Fibroblast of lung (primary cell): ENCODE measurements around the gene IFT81. TPM values are rescaled to one million over a fixed set of nuclear protein-coding genes. Genes with fewer than 3 reads are reported as not detected.

ENCODE experiments used
- DNase-seq, 2 donors: peaks; one replicate each; pipeline versions ENCODE4 v3.0.0 to v3.0.0-alpha.2; 2010; ENCODE audit warnings: low read depth in 2 of 2
- H2AFZ ChIP-seq: 2 replicates; pipeline ENCODE4 v1.5.1; 2012; ENCODE audit warnings: low read length, control low read depth, inconsistent platforms
- H3K27ac ChIP-seq: 2 replicates; pipeline ENCODE4 v1.5.1; 2011; ENCODE audit warnings: low read length, control low read depth; ENCODE audit not compliant: insufficient read depth
- H3K27me3 ChIP-seq: 2 replicates; pipeline ENCODE4 v1.5.1; 2011; ENCODE audit warnings: mild to moderate bottlenecking, low read length; ENCODE audit not compliant: control insufficient read depth, insufficient read depth
- H3K36me3 ChIP-seq: 2 replicates; pipeline ENCODE4 v1.5.1; 2011; ENCODE audit warnings: low read length; ENCODE audit not compliant: control insufficient read depth, insufficient read depth
- H3K4me1 ChIP-seq: 2 replicates; pipeline ENCODE4 v1.5.1; 2011; ENCODE audit warnings: low read length; ENCODE audit not compliant: control insufficient read depth, insufficient read depth; ENCODE audit errors: extremely low read depth
- H3K4me2 ChIP-seq: 2 replicates; pipeline ENCODE4 v1.5.1; 2011; ENCODE audit warnings: low read length, control low read depth; ENCODE audit not compliant: insufficient read depth; ENCODE audit errors: extremely low read depth
- H3K4me3 ChIP-seq, 4 experiments: fragments of 200-600 bp in 1 of 4; sonication (generic) in 1 of 4; replicated peaks in 1 of 4; 2 replicates each; pipeline ENCODE4 v1.5.1; 2011 to 2016; ENCODE audit warnings: low read length in 4 of 4, low read depth in 3 of 4, mild to moderate bottlenecking in 3 of 4, control low read depth in 2 of 4, inconsistent platforms in 1 of 4, mixed read lengths in 1 of 4; ENCODE audit not compliant: insufficient read depth in 1 of 4; ENCODE audit errors: control extremely low read depth in 1 of 4
- H3K79me2 ChIP-seq: 2 replicates; pipeline ENCODE4 v1.5.1; 2012; ENCODE audit warnings: mild to moderate bottlenecking, low read length, inconsistent platforms; ENCODE audit not compliant: control insufficient read depth, insufficient read depth
- H3K9ac ChIP-seq: 2 replicates; pipeline ENCODE4 v1.5.1; 2011; ENCODE audit warnings: mild to moderate bottlenecking, low read length, control low read depth; ENCODE audit not compliant: insufficient read depth
- H3K9me3 ChIP-seq: 2 replicates; pipeline ENCODE4 v1.5.1; 2012; ENCODE audit warnings: low read depth, low read length; ENCODE audit not compliant: control insufficient read depth, insufficient read depth
- H4K20me1 ChIP-seq: 2 replicates; pipeline ENCODE4 v1.5.1; 2011; ENCODE audit warnings: low read length; ENCODE audit not compliant: control insufficient read depth, insufficient read depth; ENCODE audit errors: extremely low read depth
- EZH2 ChIP-seq: IDR thresholded peaks from 2 replicates; pipeline ENCODE4 v1.5.1; 2012; ENCODE audit warnings: low read length, control low read depth, mild to moderate bottlenecking; ENCODE audit errors: missing control alignments
- polyA plus RNA-seq, 2 donors: library from polyadenylated mRNA; depleted of rRNA in 1 of 2; stranded (reverse) in 1 of 2; unstranded in 1 of 2; fragments of >200 nt; gene quantifications; 2 replicates each; pipeline ENCODE4 v1.2.1, GENCODE V29; 2011 to 2012; ENCODE audit warnings: missing spikeins in 1 of 2
- total RNA-seq: library from RNA; depleted of rRNA; stranded (reverse); fragments of >200 nt; gene quantifications from 2 replicates; pipeline ENCODE4 v1.2.1, GENCODE V29; 2014
- TF ChIP-seq, protein P1 (sequence below), 2 donors: IDR thresholded peaks in 1 of 2; conservative IDR thresholded peaks in 1 of 2; 1 replicate in 1 of 2; 2 replicates in 1 of 2; pipeline ENCODE4 v1.5.1; 2011 to 2012; ENCODE audit warnings: low read length in 2 of 2, control low read depth in 1 of 2, inconsistent platforms in 1 of 2, low read depth in 1 of 2, mild to moderate bottlenecking in 1 of 2

Gene IFT81
- total and polyA plus RNA-seq, 2 donors (not counting 1 experiment from before 2014, with no cell fraction given) = 17.7 to 23.6 TPM

DNA sequence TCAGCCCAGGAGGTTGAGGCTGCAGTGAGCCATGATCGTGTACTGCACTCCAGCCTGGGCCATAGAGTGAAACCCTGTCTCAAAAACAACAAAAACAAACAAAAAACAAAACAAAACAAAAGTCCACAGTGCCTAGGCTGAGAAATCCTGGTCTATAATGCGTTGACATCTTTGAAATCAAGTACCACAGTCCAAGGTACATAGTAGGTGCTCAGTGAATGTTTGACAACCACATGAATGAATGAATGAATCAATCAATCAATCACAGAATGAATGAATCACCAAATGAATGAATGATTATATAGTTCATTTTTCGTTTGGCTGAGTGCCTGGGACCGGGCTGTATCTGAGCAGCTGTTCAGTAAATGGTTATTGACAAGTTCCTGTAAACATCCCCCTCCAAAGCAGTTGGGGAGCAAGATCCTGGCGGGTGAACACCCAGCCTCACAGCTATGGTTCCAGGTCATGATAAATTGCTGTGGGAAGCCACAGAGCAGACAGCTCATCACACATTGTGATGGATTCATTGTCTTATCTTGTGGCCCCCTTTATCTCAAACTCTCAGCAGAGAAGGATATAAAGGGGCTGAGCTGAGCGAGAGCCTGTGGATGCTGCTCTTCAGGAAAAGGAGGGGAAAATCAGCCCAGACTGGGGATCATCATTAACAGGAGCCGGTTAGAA lies 30.4 kb upstream of the IFT81 start:
- TF ChIP-seq, protein P1, sequence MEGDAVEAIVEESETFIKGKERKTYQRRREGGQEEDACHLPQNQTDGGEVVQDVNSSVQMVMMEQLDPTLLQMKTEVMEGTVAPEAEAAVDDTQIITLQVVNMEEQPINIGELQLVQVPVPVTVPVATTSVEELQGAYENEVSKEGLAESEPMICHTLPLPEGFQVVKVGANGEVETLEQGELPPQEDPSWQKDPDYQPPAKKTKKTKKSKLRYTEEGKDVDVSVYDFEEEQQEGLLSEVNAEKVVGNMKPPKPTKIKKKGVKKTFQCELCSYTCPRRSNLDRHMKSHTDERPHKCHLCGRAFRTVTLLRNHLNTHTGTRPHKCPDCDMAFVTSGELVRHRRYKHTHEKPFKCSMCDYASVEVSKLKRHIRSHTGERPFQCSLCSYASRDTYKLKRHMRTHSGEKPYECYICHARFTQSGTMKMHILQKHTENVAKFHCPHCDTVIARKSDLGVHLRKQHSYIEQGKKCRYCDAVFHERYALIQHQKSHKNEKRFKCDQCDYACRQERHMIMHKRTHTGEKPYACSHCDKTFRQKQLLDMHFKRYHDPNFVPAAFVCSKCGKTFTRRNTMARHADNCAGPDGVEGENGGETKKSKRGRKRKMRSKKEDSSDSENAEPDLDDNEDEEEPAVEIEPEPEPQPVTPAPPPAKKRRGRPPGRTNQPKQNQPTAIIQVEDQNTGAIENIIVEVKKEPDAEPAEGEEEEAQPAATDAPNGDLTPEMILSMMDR (conservative IDR thresholded peaks at IDR 0.05 in 1 of 2, IDR thresholded peaks at IDR 0.05 in 1 of 2; ENCODE audit: low read depth in 1 of 2, low read length in 2 of 2) = no peak
- no peak for TF ChIP-seq EZH2
- no peak overlapping the region for H2AFZ ChIP-seq

DNA sequence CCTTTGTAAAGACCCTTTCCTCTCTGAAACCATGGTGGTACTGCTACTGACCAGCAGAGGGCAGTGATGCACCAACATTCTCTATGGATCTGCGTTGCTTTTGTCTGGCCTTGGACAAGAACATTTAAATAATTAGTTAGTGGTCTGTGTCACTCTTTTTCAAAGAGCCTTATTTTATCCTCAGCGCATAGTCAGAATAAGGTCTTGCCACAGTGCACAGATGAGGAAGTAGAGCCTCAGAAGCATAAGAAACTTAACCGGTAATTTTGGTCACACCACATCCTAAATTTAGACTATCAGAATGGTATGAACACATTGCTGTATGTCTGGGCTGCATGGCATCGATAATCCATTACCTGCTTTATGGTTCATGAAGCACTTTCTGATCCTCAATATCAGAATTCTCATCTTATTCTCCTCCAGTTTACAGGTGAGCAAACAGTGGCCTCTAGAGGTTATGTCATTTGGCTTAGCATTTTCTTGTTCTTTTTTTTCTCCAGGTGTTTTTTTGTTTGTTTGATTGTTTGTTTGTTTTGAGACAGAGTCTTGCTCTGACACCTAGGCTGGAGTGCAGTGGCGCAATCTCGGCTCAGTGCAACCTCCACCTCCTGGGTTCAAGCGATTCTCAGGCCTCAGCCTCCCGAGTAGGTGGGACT lies 23.7 kb upstream of the IFT81 start:
- DNase-seq = peak; percentile 62 to 85
- H3K36me3 ChIP-seq = no peaks in the 10 kb centered on the region
- H4K20me1 ChIP-seq = no peaks in the 10 kb centered on the region
- no peak overlapping the region for H3K9ac ChIP-seq
- H3K9me3 ChIP-seq = no peaks in the 10 kb centered on the region
- H3K4me2 ChIP-seq = no peak overlapping the region
- TF ChIP-seq EZH2 = no peak
- TF ChIP-seq, protein P1 (conservative IDR thresholded peaks at IDR 0.05 in 1 of 2, IDR thresholded peaks at IDR 0.05 in 1 of 2; ENCODE audit: low read depth in 1 of 2, low read length in 2 of 2) = peak; percentile 98
- no peak overlapping the region for H3K27ac ChIP-seq
- no peaks in the 10 kb centered on the region for H3K27me3 ChIP-seq
- no peaks in the 10 kb centered on the region for H3K4me1 ChIP-seq
- H3K4me3 ChIP-seq = no peak overlapping the region
- peak overlapping the region; percentile 67 for H2AFZ ChIP-seq
- no peaks in the 10 kb centered on the region for H3K79me2 ChIP-seq

More for the DNA sequence above, 30.4 kb upstream of the IFT81 start:
- no peak overlapping the region for H3K27ac ChIP-seq
- no peak overlapping the region for H3K9ac ChIP-seq
- H3K4me1 ChIP-seq = no peaks in the 10 kb centered on the region
- no peak overlapping the region for H3K4me2 ChIP-seq
- peaks cover 5% of the 10 kb centered on the region for H3K27me3 ChIP-seq
- peak in 1 of 2 donors; percentile 20 for DNase-seq
- H4K20me1 ChIP-seq = no peaks in the 10 kb centered on the region
- H3K9me3 ChIP-seq = no peaks in the 10 kb centered on the region
- no peaks in the 10 kb centered on the region for H3K79me2 ChIP-seq
- H3K36me3 ChIP-seq = no peaks in the 10 kb centered on the region
- H3K4me3 ChIP-seq = no peak overlapping the region

DNA sequence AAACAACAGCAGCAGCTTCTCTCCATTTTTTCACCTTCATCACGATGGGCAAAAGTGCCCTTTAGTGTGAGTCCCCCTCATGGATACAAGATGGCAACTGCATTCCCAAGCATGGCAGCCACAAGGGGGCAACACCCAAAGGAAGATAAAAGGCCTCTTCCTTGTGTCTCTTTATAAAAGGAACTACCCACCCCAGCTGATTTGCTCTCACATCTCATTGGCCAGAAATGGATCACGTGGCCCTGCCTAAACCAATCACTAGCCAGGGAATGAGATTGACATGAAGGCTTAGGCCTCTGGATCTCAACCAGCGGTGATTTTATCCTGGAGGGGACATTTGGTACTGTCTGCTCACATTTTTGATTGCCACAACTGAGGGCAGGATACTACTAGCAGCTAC lies 21.9 kb upstream of the IFT81 start:
- H3K9ac ChIP-seq = no peak overlapping the region
- no peak overlapping the region for H3K27ac ChIP-seq
- TF ChIP-seq, protein P1 (conservative IDR thresholded peaks at IDR 0.05 in 1 of 2, IDR thresholded peaks at IDR 0.05 in 1 of 2; ENCODE audit: low read depth in 1 of 2, low read length in 2 of 2) = peak; percentile 21 to 50
- no peak for TF ChIP-seq EZH2

More for the DNA sequence above, 21.9 kb upstream of the IFT81 start:
- no peaks in the 10 kb centered on the region for H3K9me3 ChIP-seq
- DNase-seq = peak; percentile 70 to 73
- H2AFZ ChIP-seq = no peak overlapping the region
- peaks cover 3% of the 10 kb centered on the region for H3K4me1 ChIP-seq
- no peaks in the 10 kb centered on the region for H3K36me3 ChIP-seq
- no peak overlapping the region for H3K4me3 ChIP-seq
- H4K20me1 ChIP-seq = no peaks in the 10 kb centered on the region
- H3K79me2 ChIP-seq = no peaks in the 10 kb centered on the region
- no peaks in the 10 kb centered on the region for H3K27me3 ChIP-seq
- H3K4me2 ChIP-seq = no peak overlapping the region
